Lower lobe of right lung (tissue), 2 donors: Measurements from ENCODE around the gene LPP. TPM values are rescaled to one million over a fixed set of nuclear protein-coding genes. Genes with fewer than 3 reads are reported as not detected.

Experiments used
- ATAC-seq, 2 donors: fragments of 200-7000 bp; cut with Tn5 transposase; one replicate each; pipeline ENCODE4 v1.9.1; 2020 to 2022; ENCODE audit warnings: mild to moderate bottlenecking in 2 of 2, moderate library complexity in 2 of 2
- DNase-seq: peaks from one replicate; pipeline ENCODE4 v3.0.0-alpha.2; 2020
- H3K27ac ChIP-seq: fragments of 200-600 bp; one replicate; pipeline ENCODE4 v1.8.0; 2022
- H3K27me3 ChIP-seq: fragments of 200-600 bp; one replicate; pipeline ENCODE4 v1.8.0; 2022; ENCODE audit warnings: low read depth
- H3K36me3 ChIP-seq: fragments of 200-600 bp; one replicate; pipeline ENCODE4 v1.8.0; 2022; ENCODE audit warnings: mild to moderate bottlenecking
- H3K4me1 ChIP-seq: fragments of 200-600 bp; one replicate; pipeline ENCODE4 v1.8.0; 2022
- H3K4me3 ChIP-seq: fragments of 200-600 bp; one replicate; pipeline ENCODE4 v1.8.0; 2022; ENCODE audit warnings: mild to moderate bottlenecking
- H3K9me3 ChIP-seq: fragments of 200-600 bp; one replicate; pipeline ENCODE4 v1.8.0; 2022
- intact Hi-C: fragments of 100-400 bp; cut with DNase I; formaldehyde crosslinking; loops from one replicate; pipeline ENCODE4 v1.11.0; 2022
- total RNA-seq: library from RNA; stranded (reverse); fragmentation: NEBNext Ultra II Directional; extraction: Animal tissue kit (Norgen Biotek cat#: 25700); gene quantifications from one replicate; pipeline ENCODE4 v1.2.1, GENCODE V29; 2021
- TF ChIP-seq, protein P1 (sequence below): fragments of 200-600 bp; IDR thresholded peaks from one replicate; pipeline ENCODE4 v1.8.0; 2022; ENCODE audit warnings: antibody characterized with exemption, mild to moderate bottlenecking
- donor health status: DM: no; HTN: yes; CAD: no; lungs with severe emphysema.

LPP gene
- total RNA-seq, 1 donor from 2014 or later = 180 TPM

DNA sequence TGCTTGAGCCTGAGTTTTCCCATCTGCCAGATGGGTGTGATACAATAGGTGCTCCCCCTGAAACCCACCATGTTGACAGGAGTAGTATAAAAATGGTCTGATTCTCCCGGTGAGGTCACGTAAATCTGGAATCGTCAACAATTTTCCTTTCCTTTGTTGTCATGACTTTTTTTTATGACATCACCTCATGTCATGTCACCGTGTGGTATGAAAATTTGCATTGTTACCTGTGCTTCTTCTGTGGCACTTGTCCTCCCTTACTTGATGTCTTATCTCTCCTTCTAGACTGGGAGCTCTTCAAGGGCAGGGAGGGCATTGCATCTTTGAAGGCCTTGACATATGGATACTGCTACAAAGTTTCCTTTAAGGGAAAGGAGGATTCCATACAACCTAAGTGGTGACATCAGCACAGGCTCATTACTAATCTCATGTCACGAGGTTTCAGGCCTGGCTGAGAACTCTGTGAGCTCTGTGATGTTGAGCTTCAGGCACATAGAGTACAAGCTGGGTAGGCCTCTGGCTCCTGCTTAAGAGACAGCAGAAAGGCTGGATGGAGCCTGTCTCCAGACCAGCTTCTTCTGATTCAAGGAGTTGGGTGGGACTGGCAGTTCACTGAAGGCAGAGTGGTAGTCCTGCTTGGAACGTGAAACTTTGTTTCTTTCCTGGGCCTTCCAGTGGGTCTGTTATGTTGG, 66.3 kb downstream of the LPP start:
- Histone ChIP-seq H3K27ac (peak overlapping the region; percentile 19), H3K27me3 (no peaks in the 10 kb centered on the region), H3K36me3 (no peaks in the 10 kb centered on the region), H3K4me3 (no peak overlapping the region), H3K9me3 (no peaks in the 10 kb centered on the region), H3K4me1 (peaks cover 32% of the 10 kb centered on the region)
- DNase-seq (no peak), ATAC-seq (no peak)
- TF ChIP-seq, protein P1, sequence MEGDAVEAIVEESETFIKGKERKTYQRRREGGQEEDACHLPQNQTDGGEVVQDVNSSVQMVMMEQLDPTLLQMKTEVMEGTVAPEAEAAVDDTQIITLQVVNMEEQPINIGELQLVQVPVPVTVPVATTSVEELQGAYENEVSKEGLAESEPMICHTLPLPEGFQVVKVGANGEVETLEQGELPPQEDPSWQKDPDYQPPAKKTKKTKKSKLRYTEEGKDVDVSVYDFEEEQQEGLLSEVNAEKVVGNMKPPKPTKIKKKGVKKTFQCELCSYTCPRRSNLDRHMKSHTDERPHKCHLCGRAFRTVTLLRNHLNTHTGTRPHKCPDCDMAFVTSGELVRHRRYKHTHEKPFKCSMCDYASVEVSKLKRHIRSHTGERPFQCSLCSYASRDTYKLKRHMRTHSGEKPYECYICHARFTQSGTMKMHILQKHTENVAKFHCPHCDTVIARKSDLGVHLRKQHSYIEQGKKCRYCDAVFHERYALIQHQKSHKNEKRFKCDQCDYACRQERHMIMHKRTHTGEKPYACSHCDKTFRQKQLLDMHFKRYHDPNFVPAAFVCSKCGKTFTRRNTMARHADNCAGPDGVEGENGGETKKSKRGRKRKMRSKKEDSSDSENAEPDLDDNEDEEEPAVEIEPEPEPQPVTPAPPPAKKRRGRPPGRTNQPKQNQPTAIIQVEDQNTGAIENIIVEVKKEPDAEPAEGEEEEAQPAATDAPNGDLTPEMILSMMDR = no peak
- intact Hi-C loops = no loop called here

DNA sequence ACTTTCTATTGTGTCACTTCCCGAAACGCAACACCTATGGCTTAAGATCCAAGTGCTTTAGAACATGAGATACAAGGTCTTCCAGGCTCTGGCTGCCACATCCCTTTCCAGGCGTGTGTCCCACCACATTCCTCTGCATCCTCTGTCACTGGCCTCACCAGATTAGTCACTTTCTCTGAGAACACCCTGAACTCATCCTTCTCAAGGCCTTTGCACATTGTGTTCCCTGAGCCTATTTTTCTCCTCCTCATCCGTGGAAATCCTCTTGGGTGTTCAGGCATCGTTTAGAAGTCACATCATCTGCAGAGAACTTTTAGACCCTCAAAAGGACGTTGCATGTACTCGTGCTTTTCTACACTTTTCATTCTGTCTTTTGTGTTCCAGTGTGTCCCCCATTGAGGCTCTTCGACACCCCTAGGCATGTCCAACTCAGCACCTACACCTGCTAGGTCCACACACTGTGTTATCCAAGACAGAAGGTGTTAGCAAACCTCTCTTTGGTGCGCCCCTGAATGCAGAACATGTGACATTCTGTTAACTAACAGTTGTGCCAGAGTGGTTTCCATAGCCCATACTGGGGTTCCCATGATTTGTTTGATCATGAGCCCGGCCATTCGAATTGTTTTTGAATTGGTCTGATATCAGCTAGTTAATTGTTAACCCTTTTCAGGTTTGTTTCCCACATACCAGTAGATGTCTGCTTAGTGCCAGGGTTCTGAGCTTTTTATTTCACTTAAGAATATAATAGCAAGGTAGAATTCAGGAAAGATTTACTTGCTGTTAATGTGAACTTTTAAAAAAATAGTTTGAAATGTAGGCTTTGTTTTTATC, 67.2 kb downstream of the LPP start:
- peak in 1 of 2 donors; percentile 19 for ATAC-seq
- DNase-seq = no peak
- Histone ChIP-seq H3K27me3 (no peaks in the 10 kb centered on the region), H3K4me1 (peaks cover 30% of the 10 kb centered on the region), H3K36me3 (no peaks in the 10 kb centered on the region), H3K9me3 (no peaks in the 10 kb centered on the region), H3K27ac (peak overlapping the region; percentile 20), H3K4me3 (no peak overlapping the region)
- intact Hi-C loops = no loop called here
- TF ChIP-seq, protein P1 = no peak

DNA sequence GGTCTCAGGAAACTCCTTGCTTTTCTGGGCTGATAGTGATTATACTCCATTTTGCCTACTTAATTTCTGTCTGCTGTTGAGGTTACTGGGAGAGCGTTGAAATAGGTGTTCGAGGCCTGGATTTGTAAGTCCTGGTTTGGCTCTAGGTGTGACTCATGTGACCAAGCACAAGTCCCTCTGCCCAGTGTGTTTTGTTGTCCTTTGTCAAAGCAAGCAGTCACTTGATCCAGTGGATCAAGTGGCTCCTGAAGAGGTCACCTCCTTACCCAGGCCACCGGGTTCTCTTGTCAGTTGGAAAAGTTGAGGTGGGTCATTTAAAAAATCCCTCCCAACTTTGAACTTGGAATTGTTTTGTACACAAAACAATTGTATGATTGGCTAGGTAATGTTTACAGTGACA, 70.0 kb downstream of the LPP start:
- TF ChIP-seq, protein P1 = no peak

GRCh38 chr3:188227442-188227841, 73.5 kb downstream of the LPP start:
- Histone ChIP-seq H3K4me1 (peaks cover 18% of the 10 kb centered on the region), H3K27ac (no peak overlapping the region)
- intact Hi-C loops = no loop called here

More for the DNA sequence above, 70.0 kb downstream of the LPP start:
- intact Hi-C loops = no loop called here
- no peak for ATAC-seq
- no peak for DNase-seq
- no peaks in the 10 kb centered on the region for H3K9me3 ChIP-seq
- H3K27me3 ChIP-seq = no peaks in the 10 kb centered on the region
- H3K36me3 ChIP-seq = no peaks in the 10 kb centered on the region
- no peak overlapping the region for H3K4me3 ChIP-seq
- peaks cover 11% of the 10 kb centered on the region for H3K4me1 ChIP-seq
- H3K27ac ChIP-seq = peak overlapping the region; percentile 4

GRCh38 chr3:188229177-188229576, 75.2 kb downstream of the LPP start:
- intact Hi-C loops = no loop called here
- TF ChIP-seq, protein P1 = no peak
- H3K9me3 ChIP-seq = no peaks in the 10 kb centered on the region
- no peaks in the 10 kb centered on the region for H3K27me3 ChIP-seq
- ATAC-seq = no peak
- DNase-seq = no peak
- H3K36me3 ChIP-seq = no peaks in the 10 kb centered on the region
- no peak overlapping the region for H3K4me3 ChIP-seq
- no peak overlapping the region for H3K27ac ChIP-seq
- peaks cover 12% of the 10 kb centered on the region for H3K4me1 ChIP-seq

More at GRCh38 chr3:188227442-188227841, 73.5 kb downstream of the LPP start:
- H3K9me3 ChIP-seq = no peaks in the 10 kb centered on the region
- ATAC-seq (no peak), DNase-seq (no peak)
- H3K27me3 ChIP-seq = no peaks in the 10 kb centered on the region
- TF ChIP-seq, protein P1 = no peak
- H3K36me3 ChIP-seq = no peaks in the 10 kb centered on the region
- H3K4me3 ChIP-seq = no peak overlapping the region
